ENCODE data around the gene TMEM72.
A peak's percentile ranks its signal among the peaks of the same experiment; 100 is the strongest.

TMEM72 gene

GRCh38 chr10:44931621-44932516, 20.7 kb downstream of the TMEM72 start:
- H3K9me3 ChIP-seq (ENCODE audit: severe bottlenecking), result no peaks in the 10 kb centered on the region
- H3K27me3 ChIP-seq (ENCODE audit: insufficient read depth, poor library complexity, severe bottlenecking), result no peaks in the 10 kb centered on the region
- H3K27ac ChIP-seq (ENCODE audit: poor library complexity, severe bottlenecking), result no peak overlapping the region
- no peak for TF ChIP-seq CTCF (IDR thresholded peaks at IDR 0.05; ENCODE audit: poor library complexity, severe bottlenecking)
- no peaks in the 10 kb centered on the region for H3K4me1 ChIP-seq (ENCODE audit: insufficient read depth, poor library complexity, severe bottlenecking)
- H3K4me3 ChIP-seq (ENCODE audit: severe bottlenecking), result no peak overlapping the region
- ATAC-seq (ENCODE audit: low read depth) (no peak), DNase-seq (ENCODE audit: low spot score) (no peak)
- no peaks in the 10 kb centered on the region for H3K36me3 ChIP-seq (ENCODE audit: low read depth)

- Histone ChIP-seq H3K4me1 (ENCODE audit: insufficient read depth, poor library complexity, severe bottlenecking) (no peaks in the 10 kb centered on the region), H3K27ac (ENCODE audit: poor library complexity, severe bottlenecking) (no peak overlapping the region), H3K9me3 (ENCODE audit: severe bottlenecking) (no peaks in the 10 kb centered on the region), H3K27me3 (ENCODE audit: insufficient read depth, poor library complexity, severe bottlenecking) (no peaks in the 10 kb centered on the region), H3K4me3 (ENCODE audit: severe bottlenecking) (no peak overlapping the region), H3K36me3 (ENCODE audit: low read depth) (no peaks in the 10 kb centered on the region)
- ATAC-seq (ENCODE audit: low read depth), result peak; percentile 90
- TF ChIP-seq CTCF (IDR thresholded peaks at IDR 0.05; ENCODE audit: poor library complexity, severe bottlenecking), result peak; percentile 90
- DNase-seq (ENCODE audit: low spot score), result no peak
Measured at GRCh38 chr10:44932517-44933450, 21.6 kb downstream of the TMEM72 start.

- H3K4me1 ChIP-seq (ENCODE audit: insufficient read depth, poor library complexity, severe bottlenecking), result no peaks in the 10 kb centered on the region
- H3K4me3 ChIP-seq (ENCODE audit: severe bottlenecking), result no peak overlapping the region
- TF ChIP-seq CTCF (IDR thresholded peaks at IDR 0.05; ENCODE audit: poor library complexity, severe bottlenecking), result no peak
- DNase-seq (ENCODE audit: low spot score), result no peak
- no peaks in the 10 kb centered on the region for H3K9me3 ChIP-seq (ENCODE audit: severe bottlenecking)
- H3K36me3 ChIP-seq (ENCODE audit: low read depth), result no peaks in the 10 kb centered on the region
- no peak for ATAC-seq (ENCODE audit: low read depth)
- H3K27me3 ChIP-seq (ENCODE audit: insufficient read depth, poor library complexity, severe bottlenecking), result no peaks in the 10 kb centered on the region
- no peak overlapping the region for H3K27ac ChIP-seq (ENCODE audit: poor library complexity, severe bottlenecking)
Measured at GRCh38 chr10:44933451-44934321, 22.5 kb downstream of the TMEM72 start.

GRCh38 chr10:44934416-44935200, 23.5 kb downstream of the TMEM72 start:
- no peak for TF ChIP-seq CTCF (IDR thresholded peaks at IDR 0.05; ENCODE audit: poor library complexity, severe bottlenecking)
- ATAC-seq (ENCODE audit: low read depth) (no peak), DNase-seq (ENCODE audit: low spot score) (no peak)
- H3K4me3 ChIP-seq (ENCODE audit: severe bottlenecking), result no peak overlapping the region
- H3K27me3 ChIP-seq (ENCODE audit: insufficient read depth, poor library complexity, severe bottlenecking), result no peaks in the 10 kb centered on the region
- H3K36me3 ChIP-seq (ENCODE audit: low read depth), result no peaks in the 10 kb centered on the region
- no peak overlapping the region for H3K27ac ChIP-seq (ENCODE audit: poor library complexity, severe bottlenecking)
- H3K9me3 ChIP-seq (ENCODE audit: severe bottlenecking), result no peaks in the 10 kb centered on the region
- H3K4me1 ChIP-seq (ENCODE audit: insufficient read depth, poor library complexity, severe bottlenecking), result no peaks in the 10 kb centered on the region
